SK-N-SH treated with all-trans-retinoic acid at 6 μM for 48 hours (cell line): ENCODE results near the gene ELK1.

Experiments
- ATAC-seq: fragments of 200-7000 bp; cut with Tn5 transposase; 3 replicates; pipeline ENCODE4 v1.9.1; 2020; ENCODE audit warnings: mild to moderate bottlenecking, moderate library complexity
- ARNTL ChIP-seq: fragments of 450-650 bp; formaldehyde crosslinking; IDR thresholded peaks from 2 replicates; pipeline ENCODE4 v1.5.0; 2020; ENCODE audit warnings: low read depth, mild to moderate bottlenecking, moderate library complexity, borderline replicate concordance
- BACH2 ChIP-seq: fragments of 250-450 bp; sonication (Bioruptor Pico); IDR thresholded peaks from 2 replicates; pipeline ENCODE4 v1.9.0; 2021; ENCODE audit warnings: mild to moderate bottlenecking, borderline replicate concordance
- CSDC2 ChIP-seq: fragments of 250-450 bp; sonication (Bioruptor Pico); IDR thresholded peaks from 2 replicates; pipeline ENCODE4 v1.5.0; 2020; ENCODE audit warnings: mild to moderate bottlenecking, moderate library complexity
- ESRRG ChIP-seq: fragments of 250-450 bp; sonication (Bioruptor Pico); IDR thresholded peaks from 2 replicates; pipeline ENCODE4 v1.6.1; 2021; ENCODE audit warnings: mild to moderate bottlenecking
- GLIS3 ChIP-seq: fragments of 250-450 bp; sonication (Bioruptor Pico); IDR thresholded peaks from 2 replicates; pipeline ENCODE4 v1.5.0; 2020; ENCODE audit warnings: mild to moderate bottlenecking, moderate library complexity
- ISL1 ChIP-seq: fragments of 250-450 bp; sonication (Bioruptor Pico); IDR thresholded peaks from 2 replicates; pipeline ENCODE4 v2.1.2; 2022; ENCODE audit warnings: mild to moderate bottlenecking, moderate library complexity
- PPARA ChIP-seq: fragments of 250-450 bp; sonication (Bioruptor Pico); IDR thresholded peaks from 2 replicates; pipeline ENCODE4 v1.5.0; 2020; ENCODE audit warnings: mild to moderate bottlenecking, borderline replicate concordance
- RARB ChIP-seq: fragments of 250-450 bp; sonication (Bioruptor Pico); IDR thresholded peaks from 2 replicates; pipeline ENCODE4 v1.8.0; 2021; ENCODE audit warnings: mild to moderate bottlenecking, moderate library complexity
- SNAI2 ChIP-seq: fragments of 250-450 bp; sonication (Bioruptor Pico); IDR thresholded peaks from 2 replicates; pipeline ENCODE4 v1.5.0; 2020; ENCODE audit warnings: mild to moderate bottlenecking, moderate library complexity
- TOX ChIP-seq: fragments of 250-450 bp; sonication (Bioruptor Pico); IDR thresholded peaks from 2 replicates; pipeline ENCODE4 v1.8.0; 2021; ENCODE audit warnings: mild to moderate bottlenecking, moderate library complexity, borderline replicate concordance
- ZC3H10 ChIP-seq: fragments of 250-450 bp; sonication (Bioruptor Pico); IDR thresholded peaks from 2 replicates; pipeline ENCODE4 v1.5.1; 2021; ENCODE audit warnings: mild to moderate bottlenecking, moderate library complexity
- ZFP30 ChIP-seq: fragments of 450-650 bp; formaldehyde crosslinking; IDR thresholded peaks from 2 replicates; pipeline ENCODE4 v1.5.0; 2022; ENCODE audit warnings: mild to moderate bottlenecking, moderate library complexity
- ZNF70 ChIP-seq: fragments of 450-650 bp; formaldehyde crosslinking; IDR thresholded peaks from 2 replicates; pipeline ENCODE4 v1.5.0; 2020; ENCODE audit warnings: mild to moderate bottlenecking, moderate library complexity
- ZNF8 ChIP-seq: fragments of 450-650 bp; formaldehyde crosslinking; IDR thresholded peaks from 2 replicates; pipeline ENCODE4 v1.5.0; 2020; ENCODE audit warnings: mild to moderate bottlenecking, moderate library complexity
- TF ChIP-seq, protein P1 (sequence below): fragments of 250-450 bp; sonication (Bioruptor Pico); IDR thresholded peaks from 2 replicates; pipeline ENCODE4 v1.5.1; 2020; ENCODE audit warnings: low read depth, mild to moderate bottlenecking, moderate library complexity
- TF ChIP-seq, protein P2 (sequence below): fragments of 250-450 bp; sonication (Bioruptor Pico); IDR thresholded peaks from 2 replicates; pipeline ENCODE4 v1.5.0; 2020; ENCODE audit warnings: mild to moderate bottlenecking, moderate library complexity
- TF ChIP-seq, protein P3 (sequence below): fragments of 250-450 bp; sonication (Bioruptor Pico); IDR thresholded peaks from 2 replicates; pipeline ENCODE4 v1.5.1; 2021; ENCODE audit warnings: mild to moderate bottlenecking, moderate library complexity
- TF ChIP-seq, protein P4 (sequence below): fragments of 250-450 bp; sonication (Bioruptor Pico); IDR thresholded peaks from 2 replicates; pipeline ENCODE4 v1.8.0; 2020; ENCODE audit warnings: mild to moderate bottlenecking, moderate library complexity, borderline replicate concordance
- TF ChIP-seq, protein P5 (sequence below): fragments of 250-450 bp; sonication (Bioruptor Pico); IDR thresholded peaks from 2 replicates; pipeline ENCODE4 v1.8.0; 2021; ENCODE audit warnings: low read depth, mild to moderate bottlenecking, moderate library complexity, borderline replicate concordance

ELK1 gene

DNA sequence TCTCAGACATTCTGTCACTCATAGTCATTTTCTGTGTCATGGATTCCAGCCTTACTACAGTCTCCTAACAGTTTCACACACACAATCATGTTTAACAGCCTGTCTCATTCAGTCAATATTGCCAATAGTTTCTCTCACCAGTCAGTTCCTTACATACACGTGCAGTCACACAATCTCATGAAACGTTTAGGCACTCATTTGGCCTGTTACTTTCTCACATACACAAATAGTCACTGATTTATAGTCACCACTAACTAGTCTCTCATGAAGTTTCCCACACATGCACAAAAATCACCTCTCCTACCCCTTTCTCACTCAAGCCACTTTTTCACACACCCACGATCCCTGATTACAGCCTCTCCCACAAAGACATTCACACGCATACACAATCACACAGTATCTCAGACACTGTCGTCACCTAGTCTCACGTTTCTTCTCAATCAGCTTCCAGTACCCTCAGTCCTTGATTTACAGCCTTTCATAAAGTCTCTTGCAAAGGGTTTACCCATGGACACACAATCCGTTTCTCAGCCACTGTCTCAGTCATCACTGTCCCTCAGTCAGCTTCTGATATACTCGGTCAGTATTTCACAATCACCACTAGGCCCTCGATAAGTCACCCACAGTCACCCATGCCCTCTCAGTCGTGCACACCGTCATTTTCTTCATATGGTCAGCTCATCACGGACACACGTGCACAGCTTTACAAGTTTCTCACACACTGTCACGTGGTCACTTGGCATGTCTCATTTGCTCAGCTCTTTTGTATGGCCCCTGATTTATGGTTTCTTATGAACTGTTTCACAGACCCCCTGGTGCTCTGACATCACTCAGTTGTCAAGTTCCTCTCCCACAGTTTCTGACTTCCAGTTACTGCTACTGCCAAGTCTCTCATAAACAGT, 16.4 kb downstream of the ELK1 start:
- no peak for ATAC-seq
- TF ChIP-seq ISL1 (CRISPR knock-in tag) (no peak), ZFP30 (CRISPR knock-in tag) (no peak), ARNTL (CRISPR knock-in tag) (no peak), SNAI2 (CRISPR knock-in tag) (no peak), RARB (CRISPR knock-in tag) (no peak), ZNF70 (CRISPR knock-in tag) (no peak), ESRRG (no peak), PPARA (CRISPR knock-in tag) (no peak), TOX (CRISPR knock-in tag) (no peak), CSDC2 (no peak)
- TF ChIP-seq, protein P1, sequence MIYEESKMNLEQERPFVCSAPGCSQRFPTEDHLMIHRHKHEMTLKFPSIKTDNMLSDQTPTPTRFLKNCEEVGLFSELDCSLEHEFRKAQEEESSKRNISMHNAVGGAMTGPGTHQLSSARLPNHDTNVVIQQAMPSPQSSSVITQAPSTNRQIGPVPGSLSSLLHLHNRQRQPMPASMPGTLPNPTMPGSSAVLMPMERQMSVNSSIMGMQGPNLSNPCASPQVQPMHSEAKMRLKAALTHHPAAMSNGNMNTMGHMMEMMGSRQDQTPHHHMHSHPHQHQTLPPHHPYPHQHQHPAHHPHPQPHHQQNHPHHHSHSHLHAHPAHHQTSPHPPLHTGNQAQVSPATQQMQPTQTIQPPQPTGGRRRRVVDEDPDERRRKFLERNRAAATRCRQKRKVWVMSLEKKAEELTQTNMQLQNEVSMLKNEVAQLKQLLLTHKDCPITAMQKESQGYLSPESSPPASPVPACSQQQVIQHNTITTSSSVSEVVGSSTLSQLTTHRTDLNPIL (CRISPR knock-in tag) = no peak
- TF ChIP-seq, protein P2, sequence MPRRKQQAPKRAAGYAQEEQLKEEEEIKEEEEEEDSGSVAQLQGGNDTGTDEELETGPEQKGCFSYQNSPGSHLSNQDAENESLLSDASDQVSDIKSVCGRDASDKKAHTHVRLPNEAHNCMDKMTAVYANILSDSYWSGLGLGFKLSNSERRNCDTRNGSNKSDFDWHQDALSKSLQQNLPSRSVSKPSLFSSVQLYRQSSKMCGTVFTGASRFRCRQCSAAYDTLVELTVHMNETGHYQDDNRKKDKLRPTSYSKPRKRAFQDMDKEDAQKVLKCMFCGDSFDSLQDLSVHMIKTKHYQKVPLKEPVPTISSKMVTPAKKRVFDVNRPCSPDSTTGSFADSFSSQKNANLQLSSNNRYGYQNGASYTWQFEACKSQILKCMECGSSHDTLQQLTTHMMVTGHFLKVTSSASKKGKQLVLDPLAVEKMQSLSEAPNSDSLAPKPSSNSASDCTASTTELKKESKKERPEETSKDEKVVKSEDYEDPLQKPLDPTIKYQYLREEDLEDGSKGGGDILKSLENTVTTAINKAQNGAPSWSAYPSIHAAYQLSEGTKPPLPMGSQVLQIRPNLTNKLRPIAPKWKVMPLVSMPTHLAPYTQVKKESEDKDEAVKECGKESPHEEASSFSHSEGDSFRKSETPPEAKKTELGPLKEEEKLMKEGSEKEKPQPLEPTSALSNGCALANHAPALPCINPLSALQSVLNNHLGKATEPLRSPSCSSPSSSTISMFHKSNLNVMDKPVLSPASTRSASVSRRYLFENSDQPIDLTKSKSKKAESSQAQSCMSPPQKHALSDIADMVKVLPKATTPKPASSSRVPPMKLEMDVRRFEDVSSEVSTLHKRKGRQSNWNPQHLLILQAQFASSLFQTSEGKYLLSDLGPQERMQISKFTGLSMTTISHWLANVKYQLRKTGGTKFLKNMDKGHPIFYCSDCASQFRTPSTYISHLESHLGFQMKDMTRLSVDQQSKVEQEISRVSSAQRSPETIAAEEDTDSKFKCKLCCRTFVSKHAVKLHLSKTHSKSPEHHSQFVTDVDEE (CRISPR knock-in tag) = no peak

DNA sequence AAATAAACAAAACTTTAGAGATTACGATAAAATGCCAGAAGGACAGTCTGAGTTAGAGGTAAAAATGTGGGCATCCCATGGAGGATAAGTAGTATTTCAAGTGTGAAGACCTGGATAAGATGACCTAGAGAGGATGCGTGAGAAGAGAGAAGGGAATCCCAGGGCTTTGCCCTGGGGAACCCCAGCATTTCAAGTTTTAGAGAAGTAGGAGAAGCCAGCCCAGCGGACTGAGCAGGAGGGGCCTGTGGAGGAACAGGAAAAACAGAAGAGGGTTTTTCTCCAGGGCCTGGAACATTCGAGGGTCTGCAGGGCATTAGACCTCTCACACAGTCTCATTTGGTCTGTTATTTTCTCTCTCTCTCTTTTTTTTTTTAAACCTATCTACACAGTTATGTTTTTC, 17.7 kb downstream of the ELK1 start:
- ATAC-seq = no peak

DNA sequence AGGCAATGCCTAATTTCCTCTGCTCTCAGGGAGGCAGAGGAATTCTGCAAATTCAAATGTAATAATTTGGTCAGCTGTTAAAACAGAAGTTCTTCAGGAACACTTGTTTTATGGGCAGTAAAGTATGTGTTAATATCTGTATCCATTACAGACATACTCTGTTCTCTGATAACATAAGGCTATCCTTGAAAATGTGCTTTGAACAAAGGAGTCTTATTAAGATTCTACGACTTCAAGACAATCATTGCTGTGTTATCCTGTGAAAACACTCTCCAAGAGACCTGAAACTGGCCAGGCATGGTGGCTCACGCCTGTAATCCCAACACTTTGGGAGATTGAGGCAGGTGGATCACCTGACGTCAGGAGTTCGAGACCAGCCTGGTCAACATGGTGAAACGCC, 18.7 kb downstream of the ELK1 start:
- ATAC-seq = no peak
- no peak for TF ChIP-seq ZC3H10 (CRISPR knock-in tag)
- TF ChIP-seq BACH2 (CRISPR knock-in tag) = no peak
- TF ChIP-seq CSDC2 = no peak
- TF ChIP-seq, protein P3, sequence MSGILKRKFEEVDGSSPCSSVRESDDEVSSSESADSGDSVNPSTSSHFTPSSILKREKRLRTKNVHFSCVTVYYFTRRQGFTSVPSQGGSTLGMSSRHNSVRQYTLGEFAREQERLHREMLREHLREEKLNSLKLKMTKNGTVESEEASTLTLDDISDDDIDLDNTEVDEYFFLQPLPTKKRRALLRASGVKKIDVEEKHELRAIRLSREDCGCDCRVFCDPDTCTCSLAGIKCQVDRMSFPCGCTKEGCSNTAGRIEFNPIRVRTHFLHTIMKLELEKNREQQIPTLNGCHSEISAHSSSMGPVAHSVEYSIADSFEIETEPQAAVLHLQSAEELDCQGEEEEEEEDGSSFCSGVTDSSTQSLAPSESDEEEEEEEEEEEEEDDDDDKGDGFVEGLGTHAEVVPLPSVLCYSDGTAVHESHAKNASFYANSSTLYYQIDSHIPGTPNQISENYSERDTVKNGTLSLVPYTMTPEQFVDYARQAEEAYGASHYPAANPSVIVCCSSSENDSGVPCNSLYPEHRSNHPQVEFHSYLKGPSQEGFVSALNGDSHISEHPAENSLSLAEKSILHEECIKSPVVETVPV (CRISPR knock-in tag) = no peak
- TF ChIP-seq ZFP30 (CRISPR knock-in tag) = no peak
- TF ChIP-seq, protein P4, sequence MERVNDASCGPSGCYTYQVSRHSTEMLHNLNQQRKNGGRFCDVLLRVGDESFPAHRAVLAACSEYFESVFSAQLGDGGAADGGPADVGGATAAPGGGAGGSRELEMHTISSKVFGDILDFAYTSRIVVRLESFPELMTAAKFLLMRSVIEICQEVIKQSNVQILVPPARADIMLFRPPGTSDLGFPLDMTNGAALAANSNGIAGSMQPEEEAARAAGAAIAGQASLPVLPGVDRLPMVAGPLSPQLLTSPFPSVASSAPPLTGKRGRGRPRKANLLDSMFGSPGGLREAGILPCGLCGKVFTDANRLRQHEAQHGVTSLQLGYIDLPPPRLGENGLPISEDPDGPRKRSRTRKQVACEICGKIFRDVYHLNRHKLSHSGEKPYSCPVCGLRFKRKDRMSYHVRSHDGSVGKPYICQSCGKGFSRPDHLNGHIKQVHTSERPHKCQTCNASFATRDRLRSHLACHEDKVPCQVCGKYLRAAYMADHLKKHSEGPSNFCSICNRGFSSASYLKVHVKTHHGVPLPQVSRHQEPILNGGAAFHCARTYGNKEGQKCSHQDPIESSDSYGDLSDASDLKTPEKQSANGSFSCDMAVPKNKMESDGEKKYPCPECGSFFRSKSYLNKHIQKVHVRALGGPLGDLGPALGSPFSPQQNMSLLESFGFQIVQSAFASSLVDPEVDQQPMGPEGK (CRISPR knock-in tag) = no peak
- TF ChIP-seq, protein P1 (CRISPR knock-in tag) = no peak
- TF ChIP-seq ZNF70 (CRISPR knock-in tag) = no peak
- no peak for TF ChIP-seq GLIS3

More for the DNA sequence above, 17.7 kb downstream of the ELK1 start:
- TF ChIP-seq ARNTL (CRISPR knock-in tag) (no peak), TOX (CRISPR knock-in tag) (no peak), ZNF8 (CRISPR knock-in tag) (no peak), PPARA (CRISPR knock-in tag) (no peak), RARB (CRISPR knock-in tag) (no peak), GLIS3 (no peak)
- TF ChIP-seq, protein P4 (CRISPR knock-in tag) = no peak
- TF ChIP-seq, protein P5, sequence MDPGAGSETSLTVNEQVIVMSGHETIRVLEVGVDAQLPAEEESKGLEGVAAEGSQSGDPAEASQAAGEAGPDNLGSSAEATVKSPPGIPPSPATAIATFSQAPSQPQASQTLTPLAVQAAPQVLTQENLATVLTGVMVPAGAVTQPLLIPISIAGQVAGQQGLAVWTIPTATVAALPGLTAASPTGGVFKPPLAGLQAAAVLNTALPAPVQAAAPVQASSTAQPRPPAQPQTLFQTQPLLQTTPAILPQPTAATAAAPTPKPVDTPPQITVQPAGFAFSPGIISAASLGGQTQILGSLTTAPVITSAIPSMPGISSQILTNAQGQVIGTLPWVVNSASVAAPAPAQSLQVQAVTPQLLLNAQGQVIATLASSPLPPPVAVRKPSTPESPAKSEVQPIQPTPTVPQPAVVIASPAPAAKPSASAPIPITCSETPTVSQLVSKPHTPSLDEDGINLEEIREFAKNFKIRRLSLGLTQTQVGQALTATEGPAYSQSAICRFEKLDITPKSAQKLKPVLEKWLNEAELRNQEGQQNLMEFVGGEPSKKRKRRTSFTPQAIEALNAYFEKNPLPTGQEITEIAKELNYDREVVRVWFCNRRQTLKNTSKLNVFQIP (CRISPR knock-in tag) = no peak
- TF ChIP-seq, protein P3 (CRISPR knock-in tag) = no peak
- TF ChIP-seq, all 23 proteins: peak for 0
